NCI-H748 (cell line): ENCODE measurements around the gene ADGRB2.

Source experiments
- DNase-seq: peaks from one replicate; lab custom pipeline; 2025; ENCODE audit not compliant: unreplicated experiment; lab: John Stamatoyannopoulos, UW

The ADGRB2 gene

GRCh38 chr1:31750858-31751510, 13.2 kb downstream of the ADGRB2 start:
- no peak for DNase-seq

- DNase-seq = no peak
These were observed 14.1 kb downstream of the ADGRB2 start for GRCh38 chr1:31749785-31750735.

- DNase-seq = no peak
These were observed 15.8 kb downstream of the ADGRB2 start for GRCh38 chr1:31748365-31748764.

- DNase-seq = no peak
These were observed 16.8 kb downstream of the ADGRB2 start for GRCh38 chr1:31747304-31747703.

GRCh38 chr1:31746687-31747086, 17.5 kb downstream of the ADGRB2 start:
- DNase-seq = no peak

- DNase-seq = no peak
These were observed 18.0 kb downstream of the ADGRB2 start for GRCh38 chr1:31745946-31746670.

GRCh38 chr1:31745096-31745945, 18.8 kb downstream of the ADGRB2 start:
- peak; percentile 35 for DNase-seq

GRCh38 chr1:31744165-31744888, 19.8 kb downstream of the ADGRB2 start:
- DNase-seq = no peak

GRCh38 chr1:31742462-31743212, 21.5 kb downstream of the ADGRB2 start:
- DNase-seq = no peak

GRCh38 chr1:31739346-31739745, 24.8 kb downstream of the ADGRB2 start:
- no peak for DNase-seq

- no peak for DNase-seq
These were observed 27.5 kb downstream of the ADGRB2 start for GRCh38 chr1:31736675-31737074.

- DNase-seq = no peak
These were observed 28.6 kb downstream of the ADGRB2 start for GRCh38 chr1:31735571-31735970.

GRCh38 chr1:31734582-31735107, 29.5 kb downstream of the ADGRB2 start:
- DNase-seq = no peak

GRCh38 chr1:31733389-31734219, 30.5 kb downstream of the ADGRB2 start:
- DNase-seq = no peak

GRCh38 chr1:31732751-31733289, 31.3 kb downstream of the ADGRB2 start:
- no peak for DNase-seq

GRCh38 chr1:31732343-31732742, 31.8 kb downstream of the ADGRB2 start:
- no peak for DNase-seq

GRCh38 chr1:31731049-31731565, 33.0 kb downstream of the ADGRB2 start:
- no peak for DNase-seq
